ENCODE measurements around the gene DYNLT1. TPM values are rescaled to one million over a fixed set of nuclear protein-coding genes. Genes with fewer than 3 reads are reported as not detected.

DYNLT1 gene
- total and polyA plus RNA-seq, 2 of the 13 experiments (the other 11 are each of a cell fraction or from before 2014, with no cell fraction given) = 108 to 171 TPM

- no TSS peak for BruUV-seq (replicated peaks)
- Histone ChIP-seq H3K4me2 (ENCODE audit: low read depth, low read length) (no peak overlapping the region), H4K20me1 (ENCODE audit: insufficient read depth, low read length) (peaks cover 29% of the 10 kb centered on the region), H3K4me1 (ENCODE audit: insufficient read depth, low read length) (peaks cover 33% of the 10 kb centered on the region), H3K27me3 (ENCODE audit: control insufficient read depth in 1 of 2, insufficient read depth in 2 of 2, low read length in 2 of 2) (no peaks in the 10 kb centered on the region), H3K27ac (ENCODE audit: extremely low read length, insufficient read depth, low read length) (no peak overlapping the region), H3K9me3 (ENCODE audit: low read length) (no peaks in the 10 kb centered on the region), H3K36me3 (replicated peaks in 1 of 2; ENCODE audit: control insufficient read depth in 1 of 2, insufficient read depth in 2 of 2, low read length in 2 of 2) (peaks cover 79 to 98% of the 10 kb centered on the region in 2 experiments), H2AFZ (ENCODE audit: low read length) (no peak overlapping the region), H3K9ac (ENCODE audit: insufficient read depth, low read depth, low read length) (no peak overlapping the region), H3K4me3 (replicated peaks in 1 of 3; ENCODE audit: insufficient read depth in 1 of 3, low read depth in 2 of 3, low read length in 3 of 3) (no peak overlapping the region), H3K79me2 (ENCODE audit: insufficient read depth, low read length) (no peaks in the 10 kb centered on the region)
- ChIA-PET POLR2A (no interaction called here), CTCF (ENCODE audit: low intra/inter-chr PET ratio, low total read pairs) (no interaction called here)
- TF ChIP-seq ZNF678 (CRISPR knock-in tag; IDR thresholded peaks at IDR 0.05) = no peak
- TF ChIP-seq RBM22 (optimal IDR thresholded peaks at IDR 0.05; ENCODE audit: low read length) = peak; percentile 94
- no peak for TF ChIP-seq CCDC6 (CRISPR knock-in tag; IDR thresholded peaks at IDR 0.05)
- TF ChIP-seq ZNF256 (CRISPR knock-in tag; conservative IDR thresholded peaks at IDR 0.05) = no peak
- peak; percentile 56 for TF ChIP-seq AGO2 (optimal IDR thresholded peaks at IDR 0.05; ENCODE audit: low read depth, low read length)
- WGBS (ENCODE audit: low lambda C conversion rate) = 95% methylated on average over 20 of the region's 25 CpGs
- no peak for FAIRE-seq
- in situ Hi-C loops (cut with HindIII; ENCODE audit: extremely low pct_ligation_motif_present, low pct_unique_long_range_greater_than_20kb) (no loop called here), intact Hi-C loops (cut with micrococcal nuclease; ENCODE audit: unreplicated experiment) (no loop called here)
- no peak for ATAC-seq
- DNase-seq (ENCODE audit: low spot score) = no peak
Observed at GRCh38 chr6:158624684-158625682, 19.6 kb downstream of the DYNLT1 start.

- H3K4me1 ChIP-seq (ENCODE audit: insufficient read depth, low read length) = peaks cover 9% of the 10 kb centered on the region; the same call in 1 of the 2 replicates
- ChIA-PET POLR2A (no interaction called here), CTCF (ENCODE audit: low intra/inter-chr PET ratio, low total read pairs) (no interaction called here)
- peaks cover 67 to 87% of the 10 kb centered on the region in 2 experiments for H3K36me3 ChIP-seq (replicated peaks in 1 of 2; ENCODE audit: control insufficient read depth in 1 of 2, insufficient read depth in 2 of 2, low read length in 2 of 2)
- no peak overlapping the region for H3K9ac ChIP-seq (ENCODE audit: insufficient read depth, low read depth, low read length)
- no peak overlapping the region for H3K27ac ChIP-seq (ENCODE audit: extremely low read length, insufficient read depth, low read length)
- no peaks in the 10 kb centered on the region for H3K79me2 ChIP-seq (ENCODE audit: insufficient read depth, low read length)
- H3K9me3 ChIP-seq (ENCODE audit: low read length) = no peaks in the 10 kb centered on the region
- in situ Hi-C loops (cut with HindIII; ENCODE audit: extremely low pct_ligation_motif_present, low pct_unique_long_range_greater_than_20kb) (no loop called here), intact Hi-C loops (cut with micrococcal nuclease; ENCODE audit: unreplicated experiment) (no loop called here)
- peaks cover 8% of the 10 kb centered on the region; the same call in 1 of the 2 replicates for H4K20me1 ChIP-seq (ENCODE audit: insufficient read depth, low read length)
- ATAC-seq (no peak), FAIRE-seq (no peak), DNase-seq (ENCODE audit: low spot score) (no peak)
- no peak for TF ChIP-seq GTF3A (CRISPR knock-in tag; conservative IDR thresholded peaks at IDR 0.05)
- no peak for TF ChIP-seq FOSL2 (CRISPR knock-in tag; IDR thresholded peaks at IDR 0.05)
- TF ChIP-seq IKZF5 (CRISPR knock-in tag; IDR thresholded peaks at IDR 0.05) = no peak
- no peak for TF ChIP-seq MEIS1 (CRISPR knock-in tag; IDR thresholded peaks at IDR 0.05; ENCODE audit: borderline replicate concordance)
- TF ChIP-seq ZNF773 (CRISPR knock-in tag; IDR thresholded peaks at IDR 0.05; ENCODE audit: borderline replicate concordance) = no peak
- TF ChIP-seq NFRKB (IDR thresholded peaks at IDR 0.05) = no peak
- no peak overlapping the region for H2AFZ ChIP-seq (ENCODE audit: low read length)
- no peaks in the 10 kb centered on the region for H3K27me3 ChIP-seq (ENCODE audit: control insufficient read depth in 1 of 2, insufficient read depth in 2 of 2, low read length in 2 of 2)
- H3K4me2 ChIP-seq (ENCODE audit: low read depth, low read length) = no peak overlapping the region
- no TSS peak for BruUV-seq (replicated peaks)
- 98% methylated on average over 10 of the region's 10 CpGs for WGBS (ENCODE audit: low lambda C conversion rate)
- no peak overlapping the region for H3K4me3 ChIP-seq (replicated peaks in 1 of 3; ENCODE audit: insufficient read depth in 1 of 3, low read depth in 2 of 3, low read length in 3 of 3)
Observed at GRCh38 chr6:158622545-158623190, 21.9 kb downstream of the DYNLT1 start.
